HG03575 (cell line): ENCODE measurements around the gene PPIF.

ENCODE experiments used
- ATAC-seq: cut with Tn5 transposase; IDR thresholded peaks from one replicate; pipeline ENCODE4 v1.9.1; 2021; ENCODE audit not compliant: unreplicated experiment, insufficient number of reproducible peaks, low FRiP score; ENCODE audit errors: extremely low read depth

Gene PPIF

GRCh38 chr10:79312601-79313187, 34.6 kb upstream of the PPIF start:
- no peak for ATAC-seq

- no peak for ATAC-seq
These were observed 33.9 kb upstream of the PPIF start for GRCh38 chr10:79313320-79313719.

- no peak for ATAC-seq
These were observed 33.3 kb upstream of the PPIF start for GRCh38 chr10:79313911-79314439.

- no peak for ATAC-seq
These were observed 32.3 kb upstream of the PPIF start for GRCh38 chr10:79314761-79315601.

- no peak for ATAC-seq
These were observed 31.7 kb upstream of the PPIF start for GRCh38 chr10:79315602-79315920.

GRCh38 chr10:79316671-79317431, 30.4 kb upstream of the PPIF start:
- ATAC-seq = peak; percentile 42

GRCh38 chr10:79318369-79318768, 28.9 kb upstream of the PPIF start:
- no peak for ATAC-seq

GRCh38 chr10:79319115-79319771, 28.0 kb upstream of the PPIF start:
- ATAC-seq = no peak

GRCh38 chr10:79320316-79320715, 27.0 kb upstream of the PPIF start:
- ATAC-seq = no peak

- no peak for ATAC-seq
These were observed 26.3 kb upstream of the PPIF start for GRCh38 chr10:79320820-79321493.

- ATAC-seq = no peak
These were observed 25.8 kb upstream of the PPIF start for GRCh38 chr10:79321494-79321882.

GRCh38 chr10:79321951-79322350, 25.3 kb upstream of the PPIF start:
- ATAC-seq = no peak

GRCh38 chr10:79322616-79323543, 24.4 kb upstream of the PPIF start:
- ATAC-seq = no peak

- no peak for ATAC-seq
These were observed 23.7 kb upstream of the PPIF start for GRCh38 chr10:79323602-79324001.

- no peak for ATAC-seq
These were observed 23.1 kb upstream of the PPIF start for GRCh38 chr10:79324032-79324695.

GRCh38 chr10:79326361-79327089, 20.7 kb upstream of the PPIF start:
- ATAC-seq = no peak

- ATAC-seq = no peak
These were observed 20.2 kb upstream of the PPIF start for GRCh38 chr10:79327090-79327457.
